Effector CD4-positive, alpha-beta T cell (primary cell): ENCODE data around the gene LRP11.

ENCODE experiments used
- DNase-seq: peaks from one replicate; pipeline ENCODE4 v3.0.0-alpha.2; 2020

LRP11 gene

GRCh38 chr6:149771925-149772324 is 92.2 kb downstream of the LRP11 start:
- DNase-seq: no peak

GRCh38 chr6:149771185-149771584 is 93.0 kb downstream of the LRP11 start:
- DNase-seq: no peak

- no peak for DNase-seq
Measured at GRCh38 chr6:149769676-149770075, 94.5 kb downstream of the LRP11 start.
